DMS153 treated with DMSO at 0.1 percent for 48 hours (cell line): ENCODE results near the gene NGB.

ENCODE experiments used
- DNase-seq: peaks from one replicate; lab custom pipeline; 2025; ENCODE audit not compliant: unreplicated experiment; lab: John Stamatoyannopoulos, UW

NGB gene

DNA sequence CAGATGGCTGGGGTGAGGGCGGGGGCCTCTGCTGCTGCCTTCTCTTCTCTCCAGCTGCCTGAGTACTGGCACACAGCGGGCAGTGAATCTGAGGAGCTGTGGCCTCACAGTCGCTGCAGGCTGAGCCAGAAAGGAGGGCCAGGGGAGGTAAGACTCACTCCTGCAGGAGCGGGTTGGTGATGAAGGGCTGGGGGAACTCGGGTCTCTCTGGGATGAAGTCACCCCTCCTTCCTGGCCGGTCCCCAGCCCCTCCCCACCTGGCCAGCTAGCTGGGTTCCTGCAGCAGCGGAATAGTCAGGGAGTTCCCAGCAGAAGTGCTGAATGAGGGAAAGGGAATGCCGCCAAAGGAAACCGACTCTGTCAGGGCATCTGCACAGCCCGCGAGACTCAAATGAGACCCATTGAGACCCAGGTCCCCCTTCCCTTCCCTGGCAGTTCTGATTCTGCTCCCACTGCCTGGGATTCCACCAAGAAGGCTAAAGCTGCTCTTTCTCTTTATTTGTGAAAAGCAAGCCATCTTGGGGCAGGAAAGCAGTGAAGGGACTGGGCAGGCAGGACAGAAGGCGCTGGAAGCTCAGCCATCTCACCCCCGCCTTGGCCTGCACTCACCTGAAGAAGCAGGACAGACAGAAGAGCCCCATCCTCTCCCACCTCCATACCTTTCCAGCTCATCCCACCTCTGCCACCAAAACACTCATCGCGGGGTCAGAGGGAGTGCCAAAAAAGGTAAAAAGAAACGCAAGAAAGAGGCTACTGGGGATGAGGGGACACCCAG is 5.3 kb downstream of the NGB start:
- DNase-seq = no peak

- DNase-seq = no peak
Measured at GRCh38 chr14:77265187-77265515, 5.9 kb downstream of the NGB start.

DNA sequence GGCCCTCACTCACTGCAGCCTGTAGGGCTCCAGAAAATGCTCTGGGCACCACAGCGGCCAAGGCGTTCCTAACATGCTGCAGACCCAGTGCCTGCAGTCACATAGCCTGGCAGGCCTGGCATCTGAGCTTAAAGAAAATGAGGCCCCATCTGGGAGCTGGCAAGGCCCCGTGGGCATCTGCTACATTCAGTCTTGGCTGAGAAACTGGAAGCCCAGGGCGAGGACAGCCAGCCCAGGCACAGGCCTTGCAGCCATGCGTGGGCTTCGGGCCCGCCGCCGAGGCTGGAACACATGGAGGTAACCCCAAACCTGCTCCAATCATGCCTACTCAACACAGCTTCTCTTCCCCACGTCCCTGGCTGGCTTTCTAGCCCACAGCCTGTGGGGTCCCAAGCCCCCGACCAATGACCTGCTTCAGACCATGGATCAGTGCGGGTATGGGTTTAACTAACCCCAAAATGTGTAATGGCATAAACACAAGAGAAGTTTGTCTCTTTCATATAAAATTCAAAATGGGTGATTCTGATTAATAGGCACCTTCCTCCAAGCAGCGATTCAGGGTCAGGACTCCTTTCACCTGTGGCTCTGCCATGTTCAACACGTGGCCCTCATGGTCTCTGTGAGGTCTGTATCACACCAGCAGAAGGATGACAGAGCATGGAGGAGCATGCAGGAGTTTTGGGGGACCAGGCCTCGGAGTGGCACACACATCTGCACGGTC is 6.4 kb downstream of the NGB start:
- no peak for DNase-seq

DNA sequence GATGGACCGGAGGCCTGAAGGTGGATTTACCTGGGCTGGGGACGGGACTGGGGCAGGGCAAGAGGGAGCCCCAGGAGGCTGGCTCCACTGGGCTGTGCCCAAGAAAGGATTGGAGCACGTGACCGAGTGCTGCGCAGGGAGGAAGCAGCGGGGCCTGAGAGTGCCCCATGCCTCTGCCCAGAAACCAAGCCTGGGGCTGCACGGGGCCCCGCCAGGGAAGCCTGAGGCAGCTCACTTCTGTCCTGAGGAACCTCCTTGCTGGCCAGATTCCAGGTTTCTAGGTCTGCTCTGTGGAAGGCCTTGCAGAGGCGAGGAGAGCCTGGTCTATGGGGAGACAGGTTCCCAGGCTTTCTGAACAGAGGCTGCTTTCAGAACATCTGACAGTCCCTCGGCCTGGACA is 10.4 kb downstream of the NGB start:
- no peak for DNase-seq

- DNase-seq = no peak
Measured at GRCh38 chr14:77260199-77260598, 10.8 kb downstream of the NGB start.

- DNase-seq = no peak
Measured at GRCh38 chr14:77259025-77259715, 11.8 kb downstream of the NGB start.

GRCh38 chr14:77258566-77258965 is 12.4 kb downstream of the NGB start:
- DNase-seq = no peak

- no peak for DNase-seq
Measured at GRCh38 chr14:77257700-77258099, 13.3 kb downstream of the NGB start.

GRCh38 chr14:77256694-77257093 is 14.3 kb downstream of the NGB start:
- DNase-seq = no peak

DNA sequence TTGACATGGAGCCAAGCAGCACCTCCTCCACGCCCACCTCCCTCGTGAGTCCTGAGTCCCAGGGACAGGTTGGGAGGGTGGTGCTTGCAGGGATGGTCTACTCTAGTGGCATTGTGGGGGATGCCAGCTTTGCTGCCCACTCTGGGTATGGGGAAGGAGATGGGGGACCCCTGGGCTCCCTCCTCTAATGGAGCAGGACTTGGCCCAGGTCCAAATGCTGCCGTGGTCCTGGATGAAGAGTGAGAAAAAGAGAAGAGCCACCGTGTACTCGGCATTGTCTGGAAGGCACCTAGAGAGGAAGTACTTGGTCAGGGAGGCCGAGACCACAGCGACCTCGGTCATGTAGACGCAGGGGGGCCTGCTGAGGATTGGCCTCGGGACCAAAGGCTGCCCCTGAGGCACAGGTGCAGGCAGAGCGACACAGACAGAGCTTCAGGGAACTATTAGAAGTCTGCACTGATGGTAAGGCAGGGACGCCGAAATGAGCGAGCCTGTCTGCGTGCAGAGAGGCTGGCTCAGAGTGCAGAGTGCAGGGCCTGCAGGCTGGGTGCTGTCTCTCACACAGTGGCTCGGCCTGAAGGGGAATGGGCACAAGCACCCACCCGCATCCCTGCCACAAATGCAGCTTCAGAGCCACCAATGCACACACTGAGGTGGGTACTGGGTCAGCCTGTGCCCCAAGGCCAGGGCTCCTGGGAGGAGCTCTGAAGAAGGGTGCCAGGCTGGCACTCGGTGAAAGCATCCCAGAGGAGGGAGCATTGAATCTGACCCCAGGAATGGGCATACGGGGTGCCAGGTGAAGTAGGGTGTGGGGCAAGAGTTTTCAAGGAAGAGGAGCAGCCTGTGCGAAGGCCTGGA is 17.4 kb downstream of the NGB start:
- DNase-seq = no peak

- no peak for DNase-seq
Measured at GRCh38 chr14:77251870-77252269, 19.1 kb downstream of the NGB start.

- no peak for DNase-seq
Measured at GRCh38 chr14:77250927-77251326, 20.1 kb downstream of the NGB start.

GRCh38 chr14:77249286-77249685 is 21.7 kb downstream of the NGB start:
- no peak for DNase-seq

DNA sequence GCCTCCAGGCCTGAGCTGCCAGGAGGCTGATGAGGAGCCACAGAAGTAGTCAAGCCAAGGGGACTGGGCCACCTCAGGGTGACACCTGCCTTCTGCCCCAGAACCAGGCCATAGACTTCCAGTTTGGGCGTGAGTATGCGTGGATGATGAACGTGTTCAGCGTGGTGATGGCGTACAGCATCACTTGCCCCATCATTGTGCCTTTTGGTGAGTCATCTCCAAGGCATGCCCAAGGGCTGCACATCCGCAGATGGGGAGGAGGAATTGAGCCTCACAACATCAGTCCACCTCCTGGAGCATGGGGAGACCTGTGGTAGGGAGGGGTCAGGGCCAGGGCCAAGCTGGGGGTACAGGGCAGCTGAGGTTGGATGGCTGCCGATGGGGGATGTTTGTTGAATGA is 22.3 kb downstream of the NGB start:
- DNase-seq = no peak

- DNase-seq = no peak
Measured at GRCh38 chr14:77246784-77247183, 24.2 kb downstream of the NGB start.

GRCh38 chr14:77245820-77246219 is 25.2 kb downstream of the NGB start:
- DNase-seq = no peak

GRCh38 chr14:77243853-77244252 is 27.2 kb downstream of the NGB start:
- no peak for DNase-seq

- DNase-seq = no peak
Measured at GRCh38 chr14:77242752-77243151, 28.3 kb downstream of the NGB start.

DNA sequence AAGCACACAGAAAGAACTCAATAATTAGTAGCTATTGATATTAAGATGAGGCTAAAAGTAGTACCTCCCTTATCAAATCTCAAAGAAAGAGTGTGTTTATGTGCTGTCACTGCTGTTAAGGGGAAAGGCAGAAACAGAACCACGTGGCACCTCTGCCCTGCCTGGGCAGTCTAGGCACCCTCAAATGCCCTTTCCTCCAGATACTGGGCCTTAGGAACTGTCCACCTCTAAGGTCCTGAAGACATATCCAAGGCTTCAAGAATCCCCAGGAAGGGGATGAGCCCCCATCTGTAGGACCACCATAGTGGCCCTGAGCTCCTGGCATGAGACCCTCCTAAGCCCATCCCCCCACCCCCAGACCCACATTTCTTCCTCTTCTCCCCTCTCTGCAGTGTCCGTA is 29.1 kb downstream of the NGB start:
- no peak for DNase-seq

DNA sequence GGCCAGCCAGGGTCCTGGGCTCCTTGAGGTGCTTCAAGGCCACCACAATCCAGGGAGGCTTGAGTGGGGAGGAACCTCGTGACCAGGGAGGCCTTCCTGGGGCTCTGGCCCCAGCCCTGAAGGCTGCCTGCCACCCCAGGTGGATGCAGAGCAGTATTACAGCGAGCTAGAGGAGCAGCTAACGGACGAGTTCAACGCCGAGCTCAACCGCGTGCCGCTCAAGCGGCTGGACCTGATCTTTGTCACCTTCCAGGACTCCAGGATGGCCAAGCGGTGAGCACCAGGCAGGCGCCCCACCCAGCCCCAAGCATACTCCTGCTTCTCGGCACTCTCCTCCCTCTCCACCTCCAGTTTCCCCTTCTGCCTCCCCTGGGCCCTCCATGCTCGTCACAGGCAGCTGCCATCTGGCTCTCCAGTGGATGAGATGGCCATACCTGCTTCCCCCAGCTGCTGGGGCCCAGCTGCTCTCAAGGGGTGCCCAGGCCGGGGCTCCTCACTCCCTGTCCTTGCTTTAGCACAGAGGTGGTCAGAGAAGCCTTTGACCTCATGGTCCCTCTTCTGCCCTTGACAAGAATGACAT is 30.6 kb downstream of the NGB start:
- DNase-seq = no peak

DNA sequence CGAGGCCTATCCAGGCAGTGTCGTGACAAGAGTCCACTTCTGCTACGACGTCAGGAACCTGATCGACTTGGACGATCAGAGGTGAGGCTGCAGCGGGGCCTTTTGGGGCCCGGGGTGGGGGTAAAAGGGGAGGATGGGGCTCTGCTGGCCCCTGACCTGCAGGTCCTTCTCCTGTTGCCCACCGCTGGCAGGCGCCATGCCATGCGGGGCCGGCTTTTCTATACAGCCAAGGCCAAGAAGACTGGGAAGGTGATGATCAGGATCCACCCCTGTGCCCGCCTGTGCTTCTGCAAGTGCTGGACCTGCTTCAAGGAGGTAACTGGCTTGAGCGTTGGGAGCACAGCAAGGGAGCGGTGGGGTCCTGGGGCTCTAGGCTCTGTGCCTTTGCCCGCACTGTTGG is 31.6 kb downstream of the NGB start:
- no peak for DNase-seq
